Measurements from ENCODE around the gene TMEM222. TPM values are rescaled to one million over a fixed set of nuclear protein-coding genes. Genes with fewer than 3 reads are reported as not detected.

The TMEM222 gene
- total RNA-seq, 1 experiment from 2014 or later = 38.3 TPM

DNA sequence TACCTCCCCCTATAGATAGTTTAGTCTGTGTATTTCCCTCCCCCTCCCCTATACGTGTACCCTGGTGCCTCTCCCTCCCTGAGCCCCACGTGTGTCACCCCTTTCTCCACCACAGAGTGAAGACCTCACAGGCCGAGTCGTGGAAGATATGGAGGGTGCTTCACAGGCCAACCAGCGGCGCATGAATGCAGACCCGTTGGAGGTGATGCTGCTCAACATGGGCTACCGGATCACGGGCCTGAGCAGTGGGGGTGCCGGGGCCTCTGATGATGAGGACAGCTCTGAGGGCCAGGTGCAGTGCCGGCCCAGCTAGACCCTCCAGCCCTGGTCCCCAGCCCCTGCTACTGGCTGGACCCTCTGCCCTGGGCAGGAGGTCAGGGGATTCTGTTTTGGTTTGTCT, 15.9 kb upstream of the TMEM222 start:
- intact Hi-C loops (cut with micrococcal nuclease) = no loop called here
- no TSS peak for BruUV-seq (replicated peaks)
- H3K9me3 Mint-ChIP-seq (ENCODE audit: unreplicated experiment) = no peaks in the 10 kb centered on the region
- CTCF ChIA-PET = interaction anchor here (0.6 to 13.1 kb wide), 5 partner anchors 9 to 449 kb away, joined by 3 to 225 read pairs (median 17); partner anchors contain the start of genes CD164L2 and GPR3
- no peaks in the 10 kb centered on the region for H3K4me1 Mint-ChIP-seq (ENCODE audit: insufficient read depth, unreplicated experiment)
- no peaks in the 10 kb centered on the region for H3K27me3 Mint-ChIP-seq (ENCODE audit: insufficient read depth, unreplicated experiment)
- no peak overlapping the region for H3K4me3 Mint-ChIP-seq (ENCODE audit: unreplicated experiment)
- POLR2A ChIA-PET = interaction anchor here (0.6 kb wide), 1 partner anchor 84 kb away, joined by 3 read pairs; no protein-coding TSS in a partner anchor
- no peak for TF ChIP-seq CTCF (IDR thresholded peaks at IDR 0.05; ENCODE audit: unreplicated experiment)
- peaks cover 34% of the 10 kb centered on the region for H3K36me3 Mint-ChIP-seq (ENCODE audit: insufficient read depth, unreplicated experiment)
- H3K27ac Mint-ChIP-seq (ENCODE audit: low read depth, unreplicated experiment) = no peak overlapping the region
- DNase-seq (ENCODE audit: unreplicated experiment) = no peak

DNA sequence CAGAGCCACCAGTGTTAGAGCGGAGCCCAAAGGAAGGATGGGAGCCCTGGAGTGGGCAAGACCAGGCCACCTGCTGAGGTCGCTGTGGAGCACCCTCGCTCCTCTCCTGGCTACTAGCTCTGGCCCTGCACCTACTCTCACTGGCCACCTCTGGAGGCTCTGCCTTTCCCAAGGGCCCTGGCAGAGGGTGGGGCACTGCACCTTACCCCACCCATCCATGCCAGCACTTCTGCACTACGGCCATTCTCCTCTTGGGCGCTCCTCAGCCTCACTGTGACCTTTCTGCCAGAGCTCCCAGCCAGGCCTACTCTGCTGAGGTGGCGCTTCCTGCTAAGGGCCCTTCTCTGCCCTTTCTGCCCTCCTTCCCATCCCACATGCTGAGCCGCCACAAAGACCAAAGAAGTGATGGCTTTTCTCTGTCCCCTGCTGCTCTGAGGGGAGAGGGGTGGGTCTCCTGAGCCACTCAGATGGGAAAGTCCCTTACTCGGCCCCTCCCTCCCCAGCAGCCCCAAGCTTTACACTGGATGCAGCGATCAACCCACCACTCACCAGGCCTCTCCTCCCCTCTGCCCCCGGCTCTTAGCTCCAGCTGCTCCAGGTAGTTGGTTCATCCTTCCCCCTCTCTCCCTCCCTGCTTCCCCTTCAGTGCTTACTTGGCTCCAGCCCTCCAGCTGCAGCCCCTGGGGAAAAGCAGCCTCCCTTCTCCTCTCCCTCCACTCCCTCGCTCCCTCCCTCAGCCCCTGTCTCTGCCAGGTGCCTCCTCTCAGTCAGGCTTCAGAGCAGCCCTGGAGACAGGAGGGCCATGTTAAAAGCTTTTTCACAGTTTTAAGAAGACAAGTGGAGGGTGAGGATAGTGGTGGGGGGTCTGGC, 14.8 kb upstream of the TMEM222 start:
- H3K27ac Mint-ChIP-seq (ENCODE audit: low read depth, unreplicated experiment) = no peak overlapping the region

DNA sequence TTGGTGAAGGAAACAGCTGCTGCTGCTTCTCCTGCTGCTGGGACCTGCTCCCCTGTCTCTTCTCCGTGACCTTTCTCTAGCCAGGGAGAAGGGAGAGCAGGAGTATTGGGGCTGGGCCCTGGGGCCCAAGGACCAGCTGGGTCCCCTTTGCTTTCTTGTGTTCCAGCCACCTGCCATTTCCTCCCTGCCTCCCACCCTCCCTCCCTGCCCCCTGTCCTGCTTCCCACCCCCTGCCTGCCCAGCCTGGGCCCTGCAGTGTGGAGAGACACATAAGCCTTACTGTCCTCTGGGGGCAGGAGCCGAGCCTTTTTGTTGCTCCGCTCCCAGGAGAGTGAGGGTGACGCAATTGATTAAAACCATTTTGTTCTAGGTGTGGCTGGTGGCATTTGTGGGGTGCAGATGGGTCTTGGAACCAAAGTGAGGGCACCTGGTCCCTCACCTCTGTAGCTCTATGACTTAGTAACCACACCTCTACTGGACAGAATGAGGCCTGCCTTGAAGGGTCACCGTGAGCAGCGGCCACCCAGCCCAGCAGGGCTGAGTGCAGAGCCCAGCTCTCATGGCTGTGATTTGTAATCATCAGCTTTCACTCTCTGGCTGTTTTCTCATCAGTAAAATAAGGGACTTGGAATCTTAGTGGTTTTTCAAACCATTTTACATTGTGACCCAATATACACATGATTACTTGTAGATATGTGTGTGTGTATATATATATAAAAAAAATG, 13.9 kb upstream of the TMEM222 start:
- CTCF ChIA-PET = interaction anchor here (0.5 to 3.3 kb wide), 9 partner anchors 8 to 340 kb away, joined by 3 to 23 read pairs (median 4); partner anchors contain the start of gene MAP3K6
- Mint-ChIP-seq H3K4me1 (ENCODE audit: insufficient read depth, unreplicated experiment) (no peaks in the 10 kb centered on the region), H3K36me3 (ENCODE audit: insufficient read depth, unreplicated experiment) (peaks cover 18% of the 10 kb centered on the region), H3K9me3 (ENCODE audit: unreplicated experiment) (no peaks in the 10 kb centered on the region), H3K27ac (ENCODE audit: low read depth, unreplicated experiment) (no peak overlapping the region), H3K27me3 (ENCODE audit: insufficient read depth, unreplicated experiment) (no peaks in the 10 kb centered on the region), H3K4me3 (ENCODE audit: unreplicated experiment) (no peak overlapping the region)
- no TSS peak for BruUV-seq (replicated peaks)
- POLR2A ChIA-PET = interaction anchor here (0.9 to 1.5 kb wide), 3 partner anchors 9 to 299 kb away, joined by 3 to 4 read pairs (median 4); no protein-coding TSS in a partner anchor
- TF ChIP-seq CTCF (IDR thresholded peaks at IDR 0.05; ENCODE audit: unreplicated experiment) = no peak
- DNase-seq (ENCODE audit: unreplicated experiment) = no peak
- intact Hi-C loops (cut with micrococcal nuclease) = no loop called here

More for the DNA sequence above, 14.8 kb upstream of the TMEM222 start:
- ChIA-PET CTCF (interaction anchor here (0.5 to 2.6 kb wide), 7 partner anchors 10 to 448 kb away, joined by 3 to 17 read pairs (median 3); partner anchors contain the start of gene MAP3K6), POLR2A (interaction anchor here (1.5 kb wide), 1 partner anchor 16 kb away, joined by 4 read pairs; no protein-coding TSS in a partner anchor)
- H3K4me1 Mint-ChIP-seq (ENCODE audit: insufficient read depth, unreplicated experiment) = no peaks in the 10 kb centered on the region
- no TSS peak for BruUV-seq (replicated peaks)
- intact Hi-C loops (cut with micrococcal nuclease) = no loop called here
- no peaks in the 10 kb centered on the region for H3K9me3 Mint-ChIP-seq (ENCODE audit: unreplicated experiment)
- TF ChIP-seq CTCF (IDR thresholded peaks at IDR 0.05; ENCODE audit: unreplicated experiment) = no peak
- no peak overlapping the region for H3K4me3 Mint-ChIP-seq (ENCODE audit: unreplicated experiment)
- H3K36me3 Mint-ChIP-seq (ENCODE audit: insufficient read depth, unreplicated experiment) = peaks cover 27% of the 10 kb centered on the region
- H3K27me3 Mint-ChIP-seq (ENCODE audit: insufficient read depth, unreplicated experiment) = no peaks in the 10 kb centered on the region
- no peak for DNase-seq (ENCODE audit: unreplicated experiment)

GRCh38 chr1:27314169-27314568, 7.8 kb upstream of the TMEM222 start:
- Mint-ChIP-seq H3K27ac (ENCODE audit: low read depth, unreplicated experiment) (no peak overlapping the region), H3K9me3 (ENCODE audit: unreplicated experiment) (no peaks in the 10 kb centered on the region), H3K4me3 (ENCODE audit: unreplicated experiment) (no peak overlapping the region), H3K4me1 (ENCODE audit: insufficient read depth, unreplicated experiment) (no peaks in the 10 kb centered on the region), H3K27me3 (ENCODE audit: insufficient read depth, unreplicated experiment) (no peaks in the 10 kb centered on the region), H3K36me3 (ENCODE audit: insufficient read depth, unreplicated experiment) (no peaks in the 10 kb centered on the region)
- CTCF ChIA-PET = interaction anchor here (0.5 to 6.3 kb wide), 8 partner anchors 13 to 282 kb away, joined by 3 to 32 read pairs (median 4); partner anchors contain the start of gene GPR3
- TF ChIP-seq CTCF (IDR thresholded peaks at IDR 0.05; ENCODE audit: unreplicated experiment) = no peak
- no peak for DNase-seq (ENCODE audit: unreplicated experiment)
- POLR2A ChIA-PET = interaction anchor here (0.7 to 2.3 kb wide), 4 partner anchors 14 to 121 kb away, joined by 3 to 12 read pairs (median 6); partner anchors contain the start of gene SYTL1
- no TSS peak for BruUV-seq (replicated peaks)
- intact Hi-C loops (cut with micrococcal nuclease) = no loop called here
